ENCODE data around the gene LRRC8B.

- TF ChIP-seq CTCF (optimal IDR thresholded peaks at IDR 0.05 in 1 of 3, IDR thresholded peaks at IDR 0.05 in 1 of 3, conservative IDR thresholded peaks at IDR 0.05 in 1 of 3; ENCODE audit: extremely low read depth in 1 of 3, insufficient read depth in 2 of 3, low read length in 3 of 3) = peak; percentile 58 to 68 (median 62)
- TF ChIP-seq EZH2 (IDR thresholded peaks at IDR 0.05; ENCODE audit: low read length) = no peak
Observed at GRCh38 chr1:89519779-89520358, 4.8 kb upstream of the LRRC8B start.
